ENCODE measurements around the gene TRIM13. TPM values are rescaled to one million over a fixed set of nuclear protein-coding genes. Genes with fewer than 3 reads are reported as not detected.
"Not testable (repeated sequence)": the region's sequence is repeated elsewhere in the genome, so short reads cannot be mapped to it uniquely, and the experiment has no call there.

TRIM13 gene
- total RNA-seq, 1 experiment from 2014 or later, result 11.6 TPM

DNA sequence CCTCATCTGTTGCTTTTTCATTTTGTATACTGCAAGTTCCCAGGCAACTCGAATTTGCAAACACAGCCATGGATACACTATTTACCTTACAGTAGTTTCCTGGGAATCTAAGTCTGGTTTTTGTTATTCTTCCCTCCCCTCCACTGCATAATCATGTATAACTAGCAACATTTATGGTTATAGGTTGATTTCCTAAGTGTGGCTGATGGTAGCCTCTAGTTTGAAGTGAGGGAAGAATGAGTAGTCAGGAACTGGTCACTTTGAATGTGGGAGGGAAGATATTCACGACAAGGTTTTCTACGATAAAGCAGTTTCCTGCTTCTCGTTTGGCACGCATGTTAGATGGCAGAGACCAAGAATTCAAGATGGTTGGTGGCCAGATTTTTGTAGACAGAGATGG is 18.4 kb downstream of the TRIM13 start, which contains the start of gene KCNRG:
TSS of gene KCNRG (plus strand) at position 187 of the 400 bp plus-strand sequence. CDS start at position 237, 50 bp downstream.
- H3K4me3 ChIP-seq, result no peak within 1 kb of the TSS
- H3K36me3 ChIP-seq, result peaks cover 44% of the 10 kb centered on the region
- no peaks in the 10 kb centered on the region for H3K27me3 ChIP-seq
- no peak for DNase-seq
- no peak within 1 kb of the TSS for H3K27ac ChIP-seq
- no peaks in the 10 kb centered on the region for H3K9me3 ChIP-seq (replicated peaks)
- no peaks in the 10 kb centered on the region for H3K4me1 ChIP-seq

GRCh38 chr13:50015750-50016149 is 18.9 kb downstream of the TRIM13 start:
- Histone ChIP-seq H3K4me3 (no peak overlapping the region), H3K36me3 (peaks cover 41% of the 10 kb centered on the region), H3K9me3 (replicated peaks) (no peaks in the 10 kb centered on the region), H3K27me3 (no peaks in the 10 kb centered on the region), H3K27ac (no peak overlapping the region), H3K4me1 (no peaks in the 10 kb centered on the region)
- DNase-seq, result no peak

- Histone ChIP-seq H3K4me3 (no peak overlapping the region), H3K4me1 (no peaks in the 10 kb centered on the region), H3K27ac (no peak overlapping the region), H3K27me3 (no peaks in the 10 kb centered on the region), H3K9me3 (replicated peaks) (no peaks in the 10 kb centered on the region), H3K36me3 (peaks cover 44% of the 10 kb centered on the region)
- DNase-seq, result no peak
These were observed 19.6 kb downstream of the TRIM13 start for GRCh38 chr13:50016444-50016843.

GRCh38 chr13:50017819-50018218 is 21.0 kb downstream of the TRIM13 start:
- no peaks in the 10 kb centered on the region for H3K4me1 ChIP-seq
- DNase-seq, result no peak
- H3K36me3 ChIP-seq, result peaks cover 40% of the 10 kb centered on the region
- no peaks in the 10 kb centered on the region for H3K9me3 ChIP-seq (replicated peaks)
- no peak overlapping the region for H3K4me3 ChIP-seq
- no peak overlapping the region for H3K27ac ChIP-seq
- H3K27me3 ChIP-seq, result no peaks in the 10 kb centered on the region

DNA sequence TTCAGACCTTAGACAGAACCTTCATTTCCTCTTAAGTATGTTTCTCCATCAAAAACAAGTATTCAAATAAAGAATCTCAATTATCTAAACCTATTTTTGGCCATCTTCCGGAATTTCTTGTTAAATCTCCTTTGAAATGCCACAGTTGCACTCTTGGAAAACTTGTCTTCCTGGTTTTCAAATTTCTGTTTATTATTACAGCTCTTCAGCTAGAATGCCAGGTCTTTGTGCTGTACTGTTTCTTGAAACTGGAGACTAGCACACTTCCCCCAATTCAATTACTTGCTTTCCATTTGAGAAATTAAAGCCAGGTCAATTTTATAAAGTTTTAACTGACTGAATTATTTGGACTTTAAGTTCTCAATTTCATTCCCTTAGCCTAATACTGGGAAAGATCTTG is 28.6 kb downstream of the TRIM13 start:
- DNase-seq, result no peak
- Histone ChIP-seq H3K27me3 (no peaks in the 10 kb centered on the region), H3K9me3 (replicated peaks) (no peaks in the 10 kb centered on the region), H3K4me1 (no peaks in the 10 kb centered on the region), H3K4me3 (no peak overlapping the region), H3K27ac (no peak overlapping the region), H3K36me3 (peaks cover 28% of the 10 kb centered on the region)

- H3K36me3 ChIP-seq, result peaks cover 19% of the 10 kb centered on the region
- H3K27me3 ChIP-seq, result no peaks in the 10 kb centered on the region
These were observed 30.1 kb downstream of the TRIM13 start for GRCh38 chr13:50026788-50027473.

GRCh38 chr13:50030315-50030714 is 33.5 kb downstream of the TRIM13 start:
- no peak overlapping the region for H3K4me3 ChIP-seq
- no peaks in the 10 kb centered on the region for H3K9me3 ChIP-seq (replicated peaks)
- no peaks in the 10 kb centered on the region for H3K4me1 ChIP-seq
- DNase-seq, result no peak
- no peaks in the 10 kb centered on the region for H3K27me3 ChIP-seq
- H3K27ac ChIP-seq, result no peak overlapping the region
- H3K36me3 ChIP-seq, result peaks cover 5% of the 10 kb centered on the region; the same call in 1 of the 2 replicates

More at GRCh38 chr13:50026788-50027473, 30.1 kb downstream of the TRIM13 start:
- Histone ChIP-seq H3K4me3 (no peak overlapping the region), H3K9me3 (replicated peaks) (no peaks in the 10 kb centered on the region), H3K4me1 (no peaks in the 10 kb centered on the region), H3K27ac (no peak overlapping the region)
- no peak for DNase-seq

- H3K27me3 ChIP-seq, result no peaks in the 10 kb centered on the region
- no peaks in the 10 kb centered on the region for H3K9me3 ChIP-seq (replicated peaks)
- H3K27ac ChIP-seq, result no peak overlapping the region
- H3K4me3 ChIP-seq, result no peak overlapping the region
- no peaks in the 10 kb centered on the region; the same call in 1 of the 2 replicates for H3K36me3 ChIP-seq
- no peak for DNase-seq
- no peaks in the 10 kb centered on the region for H3K4me1 ChIP-seq
These were observed 36.9 kb downstream of the TRIM13 start for GRCh38 chr13:50033725-50034124.

GRCh38 chr13:50037788-50038187 is 40.9 kb downstream of the TRIM13 start:
- H3K4me1 ChIP-seq, result no peaks in the 10 kb centered on the region
- peaks cover 24% of the 10 kb centered on the region for H3K36me3 ChIP-seq
- no peak overlapping the region for H3K27ac ChIP-seq
- DNase-seq, result no peak
- no peaks in the 10 kb centered on the region for H3K27me3 ChIP-seq
- H3K4me3 ChIP-seq, result no peak overlapping the region
- H3K9me3 ChIP-seq (replicated peaks), result no peaks in the 10 kb centered on the region

DNA sequence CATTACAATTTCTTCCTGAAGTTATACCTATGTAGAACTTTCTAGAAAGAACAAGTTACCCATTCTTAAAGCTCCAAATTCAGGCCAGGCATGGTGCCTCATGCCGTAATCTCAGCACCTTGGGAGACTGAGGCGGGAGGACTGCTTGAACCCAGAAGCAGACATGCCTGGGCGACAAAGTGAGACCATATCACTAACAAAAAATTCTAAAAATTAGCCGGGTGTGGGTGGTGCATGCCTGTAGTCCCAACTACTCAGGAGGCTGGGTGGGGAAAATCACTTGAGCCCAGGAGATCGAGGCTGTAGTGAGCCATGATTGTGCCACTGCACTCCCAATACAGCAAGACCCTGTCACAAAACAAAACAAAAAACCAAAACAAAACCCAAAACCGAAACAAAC is 41.4 kb downstream of the TRIM13 start:
- H3K4me3 ChIP-seq, result no peak overlapping the region
- H3K27ac ChIP-seq, result no peak overlapping the region
- DNase-seq, result no peak
- H3K9me3 ChIP-seq (replicated peaks), result no peaks in the 10 kb centered on the region
- H3K36me3 ChIP-seq, result peaks cover 28% of the 10 kb centered on the region
- no peaks in the 10 kb centered on the region for H3K27me3 ChIP-seq
- no peaks in the 10 kb centered on the region for H3K4me1 ChIP-seq

DNA sequence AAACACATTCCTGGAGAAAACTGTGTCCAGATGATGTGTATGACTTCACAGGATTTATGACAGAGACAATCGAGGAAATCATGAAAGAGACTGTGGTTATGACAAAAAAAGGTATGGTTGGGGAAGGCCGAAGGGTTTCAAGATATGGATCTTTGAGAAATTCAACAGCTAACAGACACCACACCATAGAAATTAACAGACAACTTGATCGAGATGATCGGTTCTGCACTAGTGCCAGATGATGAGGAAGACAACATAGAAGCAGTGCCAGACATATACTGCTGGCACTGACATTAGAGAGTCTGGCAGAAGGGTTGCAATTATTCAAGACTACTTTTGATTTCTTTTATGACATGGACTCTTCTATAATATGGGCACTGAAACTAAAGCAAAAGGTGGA is 55.6 kb downstream of the TRIM13 start:
- Histone ChIP-seq H3K27ac (no peak overlapping the region), H3K27me3 (no peaks in the 10 kb centered on the region), H3K4me3 (no peak overlapping the region), H3K9me3 (replicated peaks) (no peaks in the 10 kb centered on the region), H3K4me1 (no peaks in the 10 kb centered on the region), H3K36me3 (peaks cover 70% of the 10 kb centered on the region)
- no peak for DNase-seq

- Histone ChIP-seq H3K36me3 (peaks cover 69% of the 10 kb centered on the region), H3K9me3 (replicated peaks) (no peaks in the 10 kb centered on the region), H3K4me1 (no peaks in the 10 kb centered on the region)
These were observed 57.0 kb downstream of the TRIM13 start for GRCh38 chr13:50053844-50054243.

DNA sequence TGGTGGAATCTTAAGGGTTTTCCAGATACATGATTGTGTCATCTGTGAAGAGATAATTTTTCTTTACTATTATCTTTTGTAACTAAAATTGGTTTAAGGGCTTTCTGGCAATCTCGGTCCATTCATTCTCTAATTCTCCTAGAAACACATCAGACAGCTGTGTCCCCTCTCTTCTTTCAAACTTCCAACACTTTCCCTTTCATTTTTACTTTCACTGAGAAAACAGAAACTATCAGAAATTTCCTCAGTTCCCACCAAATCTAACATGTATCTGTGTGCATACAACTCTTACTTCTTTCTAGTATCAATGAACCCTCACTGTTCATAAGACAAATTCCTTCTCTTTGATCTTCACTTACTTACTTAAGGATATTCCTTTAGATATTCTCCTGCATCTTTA is 58.6 kb downstream of the TRIM13 start:
- H3K4me3 ChIP-seq, result no peak overlapping the region
- H3K27ac ChIP-seq, result no peak overlapping the region
- no peak for DNase-seq
- H3K9me3 ChIP-seq (replicated peaks), result no peaks in the 10 kb centered on the region
- peaks cover 78% of the 10 kb centered on the region for H3K36me3 ChIP-seq
- no peaks in the 10 kb centered on the region for H3K4me1 ChIP-seq
- H3K27me3 ChIP-seq, result no peaks in the 10 kb centered on the region

More at GRCh38 chr13:50053844-50054243, 57.0 kb downstream of the TRIM13 start:
- DNase-seq, result no peak
- Histone ChIP-seq H3K4me3 (no peak overlapping the region), H3K27me3 (no peaks in the 10 kb centered on the region), H3K27ac (no peak overlapping the region)

- Histone ChIP-seq H3K4me1 (no peaks in the 10 kb centered on the region; the same call in 1 of the 2 replicates), H3K36me3 (peaks cover 80% of the 10 kb centered on the region), H3K27ac (no peak overlapping the region), H3K9me3 (replicated peaks) (no peaks in the 10 kb centered on the region), H3K4me3 (no peak overlapping the region), H3K27me3 (no peaks in the 10 kb centered on the region)
- DNase-seq, result no peak
These were observed 63.9 kb downstream of the TRIM13 start for GRCh38 chr13:50060718-50061117.

DNA sequence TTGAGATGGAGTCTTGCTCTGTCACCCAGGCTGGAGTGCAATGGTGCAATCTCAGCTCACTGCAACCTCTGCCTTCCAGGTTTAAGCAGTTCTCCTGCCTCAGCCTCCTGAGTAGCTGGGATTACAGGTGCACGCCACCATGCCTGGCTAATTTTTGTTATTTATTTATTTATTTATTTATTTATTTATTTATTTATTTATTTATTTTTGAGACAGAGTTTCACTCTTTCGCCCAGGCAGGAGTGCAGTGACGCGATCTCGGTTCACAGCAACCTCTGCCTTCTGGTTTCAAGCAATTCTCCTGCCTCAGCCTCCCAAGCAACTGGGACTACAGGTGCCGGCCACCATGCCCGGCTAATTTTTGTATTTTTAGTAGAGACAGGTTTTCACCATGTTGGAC is 65.5 kb downstream of the TRIM13 start:
- not testable (repeated sequence) for DNase-seq; H3K27me3 ChIP-seq; H3K4me3 ChIP-seq; H3K27ac ChIP-seq; H3K9me3 ChIP-seq (replicated peaks); H3K4me1 ChIP-seq
- peaks cover 79% of the 10 kb centered on the region for H3K36me3 ChIP-seq

- Histone ChIP-seq H3K27me3 (no peaks in the 10 kb centered on the region), H3K36me3 (peaks cover 82% of the 10 kb centered on the region)
These were observed 68.9 kb downstream of the TRIM13 start for GRCh38 chr13:50065712-50066111.

More at GRCh38 chr13:50065712-50066111, 68.9 kb downstream of the TRIM13 start:
- DNase-seq, result no peak
- Histone ChIP-seq H3K27ac (no peak overlapping the region), H3K4me3 (no peak overlapping the region), H3K4me1 (no peaks in the 10 kb centered on the region; the same call in 1 of the 2 replicates), H3K9me3 (replicated peaks) (no peaks in the 10 kb centered on the region)

Measured in SJCRH30 (cell line).